Measurements from ENCODE around the gene UNK.
A peak's percentile ranks its signal among the peaks of the same experiment; 100 is the strongest.
"Not testable (repeated sequence)": the region's sequence is repeated elsewhere in the genome, so short reads cannot be mapped to it uniquely, and the experiment has no call there.

The UNK gene

DNA sequence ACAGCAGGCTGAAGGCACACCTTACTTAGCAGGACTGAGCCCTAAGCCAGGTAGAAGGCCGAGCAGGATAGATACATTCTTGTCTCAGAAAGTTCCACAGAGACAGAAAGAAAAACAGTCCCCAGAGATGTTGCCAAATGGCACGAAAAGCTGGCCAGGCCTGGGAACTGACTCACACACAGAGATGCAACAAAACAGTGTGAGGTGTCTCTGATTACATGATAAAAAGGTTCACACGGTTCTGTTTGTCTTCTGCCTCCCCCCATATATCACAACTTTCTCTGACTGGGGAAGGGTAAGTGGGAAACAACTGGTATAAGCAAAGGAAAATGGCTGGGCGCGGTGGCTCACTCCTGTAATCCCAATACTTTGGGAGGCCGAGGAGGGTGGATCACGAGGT, 68.8 kb downstream of the UNK start:
- H3K27ac ChIP-seq (ENCODE audit: low read length) = peak overlapping the region; percentile 40
- no peak overlapping the region for H3K4me3 ChIP-seq (ENCODE audit: low read depth in 1 of 2, low read length in 2 of 2)
- H3K36me3 ChIP-seq (ENCODE audit: control insufficient read depth in 1 of 2, insufficient read depth in 2 of 2, low read length in 2 of 2) = peaks cover 14 to 30% of the 10 kb centered on the region in 2 donors
- no peaks in the 10 kb centered on the region for H3K27me3 ChIP-seq (ENCODE audit: low read depth, low read length)
- peaks cover 0 to 48% of the 10 kb centered on the region in 2 donors for H3K4me1 ChIP-seq (ENCODE audit: control insufficient read depth in 1 of 2, insufficient read depth in 2 of 2, low read length in 2 of 2)
- H3K9me3 ChIP-seq (ENCODE audit: control insufficient read depth in 1 of 2, low read length in 2 of 2) = no peaks in the 10 kb centered on the region

- Histone ChIP-seq H3K27ac (ENCODE audit: low read length) (peak overlapping the region; percentile 99), H3K4me1 (ENCODE audit: control insufficient read depth in 1 of 2, insufficient read depth in 2 of 2, low read length in 2 of 2) (peaks cover 0 to 40% of the 10 kb centered on the region in 2 donors), H3K36me3 (ENCODE audit: control insufficient read depth in 1 of 2, insufficient read depth in 2 of 2, low read length in 2 of 2) (peaks cover 12 to 24% of the 10 kb centered on the region in 2 donors), H3K4me3 (ENCODE audit: low read depth in 1 of 2, low read length in 2 of 2) (peak overlapping the region; percentile 79 to 85), H3K27me3 (ENCODE audit: low read depth, low read length) (no peaks in the 10 kb centered on the region), H3K9me3 (ENCODE audit: control insufficient read depth in 1 of 2, low read length in 2 of 2) (no peaks in the 10 kb centered on the region)
These were observed 69.6 kb downstream of the UNK start for GRCh38 chr17:75854101-75854748.

- peak overlapping the region; percentile 99 for H3K27ac ChIP-seq (ENCODE audit: low read length)
- peaks cover 0 to 33% of the 10 kb centered on the region in 2 donors for H3K4me1 ChIP-seq (ENCODE audit: control insufficient read depth in 1 of 2, insufficient read depth in 2 of 2, low read length in 2 of 2)
- H3K9me3 ChIP-seq (ENCODE audit: control insufficient read depth in 1 of 2, low read length in 2 of 2) = no peaks in the 10 kb centered on the region
- H3K27me3 ChIP-seq (ENCODE audit: low read depth, low read length) = no peaks in the 10 kb centered on the region
- H3K36me3 ChIP-seq (ENCODE audit: control insufficient read depth in 1 of 2, insufficient read depth in 2 of 2, low read length in 2 of 2) = peaks cover 6 to 17% of the 10 kb centered on the region in 2 donors
- peak overlapping the region; percentile 79 to 85 for H3K4me3 ChIP-seq (ENCODE audit: low read depth in 1 of 2, low read length in 2 of 2)
These were observed 70.3 kb downstream of the UNK start for GRCh38 chr17:75854881-75855309.

GRCh38 chr17:75855310-75856061, 70.9 kb downstream of the UNK start, which contains the start of gene WBP2:
TSS of gene WBP2 (minus strand) at chr17:75855335. CDS start at chr17:75855297, 38 bp downstream.
- H3K27me3 ChIP-seq (ENCODE audit: low read depth, low read length) = no peaks in the 10 kb centered on the region
- H3K4me3 ChIP-seq (ENCODE audit: low read depth in 1 of 2, low read length in 2 of 2) = peak within 1 kb of the TSS; percentile 79 to 85
- H3K9me3 ChIP-seq (ENCODE audit: control insufficient read depth in 1 of 2, low read length in 2 of 2) = no peaks in the 10 kb centered on the region
- peaks cover 0 to 29% of the 10 kb centered on the region in 2 donors for H3K4me1 ChIP-seq (ENCODE audit: control insufficient read depth in 1 of 2, insufficient read depth in 2 of 2, low read length in 2 of 2)
- H3K27ac ChIP-seq (ENCODE audit: low read length) = peak within 1 kb of the TSS; percentile 99
- H3K36me3 ChIP-seq (ENCODE audit: control insufficient read depth in 1 of 2, insufficient read depth in 2 of 2, low read length in 2 of 2) = peaks cover 5 to 12% of the 10 kb centered on the region in 2 donors

DNA sequence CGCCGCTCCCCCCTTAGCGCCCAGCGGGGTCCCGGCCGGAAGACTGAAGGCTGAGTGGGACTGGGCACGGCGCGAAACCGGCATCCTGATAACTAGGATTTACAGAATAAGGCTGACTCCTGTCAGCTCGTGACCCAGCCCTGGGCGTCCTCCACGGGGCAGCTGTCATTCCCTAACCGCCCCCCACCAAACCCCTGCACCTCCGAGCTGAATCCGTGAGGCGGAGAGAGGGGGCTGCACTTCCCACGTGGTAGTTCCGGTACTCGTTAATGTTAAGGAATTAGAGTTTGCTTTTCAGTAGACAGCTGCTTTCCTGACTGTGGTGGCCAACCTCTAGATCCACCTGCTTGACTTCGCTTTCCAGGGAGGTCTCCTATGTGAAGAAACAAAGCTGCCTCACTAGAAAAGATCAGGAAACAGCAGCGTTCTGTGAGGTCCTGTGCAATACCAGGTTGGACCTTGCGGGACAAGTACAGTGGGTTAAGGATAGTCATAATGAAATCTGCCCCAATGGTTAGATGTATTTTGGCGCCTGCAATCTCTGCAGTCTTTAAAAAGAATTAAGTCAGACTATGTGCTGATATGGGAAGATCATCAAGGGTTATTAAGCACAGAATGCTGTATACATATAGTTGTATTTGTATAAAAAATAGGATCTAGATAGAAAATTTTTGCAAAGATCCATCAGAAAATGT, 71.6 kb downstream of the UNK start:
- Histone ChIP-seq H3K27ac (ENCODE audit: low read length) (peak overlapping the region; percentile 86), H3K27me3 (ENCODE audit: low read depth, low read length) (no peaks in the 10 kb centered on the region), H3K36me3 (ENCODE audit: control insufficient read depth in 1 of 2, insufficient read depth in 2 of 2, low read length in 2 of 2) (peaks cover 4 to 5% of the 10 kb centered on the region in 2 donors), H3K4me3 (ENCODE audit: low read depth in 1 of 2, low read length in 2 of 2) (peak overlapping the region; percentile 79 to 85), H3K9me3 (ENCODE audit: control insufficient read depth in 1 of 2, low read length in 2 of 2) (no peaks in the 10 kb centered on the region), H3K4me1 (ENCODE audit: control insufficient read depth in 1 of 2, insufficient read depth in 2 of 2, low read length in 2 of 2) (peaks cover 0 to 24% of the 10 kb centered on the region in 2 donors)

DNA sequence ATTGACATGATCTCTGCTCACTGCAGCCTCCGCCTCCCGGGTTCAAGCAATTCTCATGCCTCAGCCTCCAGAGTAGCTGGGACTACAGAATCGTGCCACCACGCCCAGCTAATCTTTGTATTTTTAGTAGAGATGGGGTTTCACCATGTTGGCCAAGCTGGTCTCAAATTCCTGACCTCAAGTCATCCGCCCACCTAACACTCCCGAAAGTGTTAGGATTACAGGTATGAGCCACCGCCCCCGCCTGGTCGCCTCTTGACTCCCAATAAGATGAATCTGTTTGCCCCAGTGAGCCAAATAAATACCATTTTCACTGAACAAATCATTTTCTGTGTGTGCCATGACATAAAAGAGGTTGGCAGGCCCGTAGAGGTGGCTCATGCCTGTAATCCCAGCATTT, 74.8 kb downstream of the UNK start:
- H3K4me3 ChIP-seq (ENCODE audit: low read depth in 1 of 2, low read length in 2 of 2); H3K9me3 ChIP-seq (ENCODE audit: control insufficient read depth in 1 of 2, low read length in 2 of 2); H3K27ac ChIP-seq (ENCODE audit: low read length); H3K27me3 ChIP-seq (ENCODE audit: low read depth, low read length); H3K36me3 ChIP-seq (ENCODE audit: control insufficient read depth in 1 of 2, insufficient read depth in 2 of 2, low read length in 2 of 2): not testable (repeated sequence)
- peaks cover 0 to 13% of the 10 kb centered on the region in 2 donors for H3K4me1 ChIP-seq (ENCODE audit: control insufficient read depth in 1 of 2, insufficient read depth in 2 of 2, low read length in 2 of 2)

GRCh38 chr17:75861927-75862317, 77.3 kb downstream of the UNK start:
- Histone ChIP-seq H3K27me3 (ENCODE audit: low read depth, low read length) (no peaks in the 10 kb centered on the region), H3K9me3 (ENCODE audit: control insufficient read depth in 1 of 2, low read length in 2 of 2) (no peaks in the 10 kb centered on the region), H3K27ac (ENCODE audit: low read length) (peak overlapping the region; percentile 60), H3K36me3 (ENCODE audit: control insufficient read depth in 1 of 2, insufficient read depth in 2 of 2, low read length in 2 of 2) (no peaks in the 10 kb centered on the region), H3K4me1 (ENCODE audit: control insufficient read depth in 1 of 2, insufficient read depth in 2 of 2, low read length in 2 of 2) (peaks cover 0 to 14% of the 10 kb centered on the region in 2 donors), H3K4me3 (ENCODE audit: low read depth in 1 of 2, low read length in 2 of 2) (no peak overlapping the region)

DNA sequence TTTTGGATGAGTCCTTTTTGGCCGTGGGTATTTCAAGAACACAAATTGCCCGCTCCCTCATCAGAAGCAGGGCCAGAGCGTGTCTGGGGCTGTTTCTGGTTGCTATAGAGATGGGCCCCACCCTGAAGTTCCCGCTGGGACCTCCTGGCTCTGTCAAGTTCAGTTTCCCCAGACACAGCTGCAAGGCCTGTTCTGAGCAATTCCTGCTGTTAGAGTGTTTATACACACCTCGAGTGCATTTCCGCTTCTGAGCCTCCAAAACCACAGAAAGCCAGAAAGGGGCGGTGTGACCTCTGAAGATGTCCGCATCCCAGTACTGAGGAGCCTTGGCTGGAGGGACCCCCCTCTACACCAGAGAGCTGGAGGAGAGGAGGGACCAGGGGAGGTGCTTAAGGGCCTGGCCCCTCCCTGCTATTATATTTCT, 79.9 kb downstream of the UNK start:
- peaks cover 4 to 16% of the 10 kb centered on the region in 2 donors for H3K4me1 ChIP-seq (ENCODE audit: control insufficient read depth in 1 of 2, insufficient read depth in 2 of 2, low read length in 2 of 2)
- H3K27me3 ChIP-seq (ENCODE audit: low read depth, low read length) = no peaks in the 10 kb centered on the region
- H3K9me3 ChIP-seq (ENCODE audit: control insufficient read depth in 1 of 2, low read length in 2 of 2) = no peaks in the 10 kb centered on the region
- H3K27ac ChIP-seq (ENCODE audit: low read length) = peak overlapping the region; percentile 61
- no peaks in the 10 kb centered on the region for H3K36me3 ChIP-seq (ENCODE audit: control insufficient read depth in 1 of 2, insufficient read depth in 2 of 2, low read length in 2 of 2)
- no peak overlapping the region for H3K4me3 ChIP-seq (ENCODE audit: low read depth in 1 of 2, low read length in 2 of 2)

DNA sequence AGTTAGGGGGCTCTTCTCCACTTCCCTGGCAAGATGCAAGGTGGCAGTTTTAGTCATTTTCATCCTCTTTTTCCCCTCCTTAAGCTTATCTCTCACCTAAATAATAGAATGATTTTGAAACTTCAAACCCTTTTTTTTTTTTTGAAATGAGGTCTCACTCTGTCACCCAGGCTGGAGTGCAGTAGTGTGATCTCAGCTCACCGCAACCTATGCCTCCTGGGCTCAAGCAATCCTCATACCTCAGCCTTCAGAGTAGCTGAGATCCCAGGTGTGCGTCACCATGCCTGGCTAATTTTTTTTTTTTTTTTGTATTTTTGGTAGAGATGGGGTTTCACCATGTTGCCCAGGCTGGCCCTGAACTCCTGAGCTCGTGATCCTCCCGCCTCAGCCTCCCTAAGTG, 80.3 kb downstream of the UNK start:
- H3K9me3 ChIP-seq (ENCODE audit: control insufficient read depth in 1 of 2, low read length in 2 of 2); H3K36me3 ChIP-seq (ENCODE audit: control insufficient read depth in 1 of 2, insufficient read depth in 2 of 2, low read length in 2 of 2); H3K4me3 ChIP-seq (ENCODE audit: low read depth in 1 of 2, low read length in 2 of 2); H3K27me3 ChIP-seq (ENCODE audit: low read depth, low read length): not testable (repeated sequence)
- H3K4me1 ChIP-seq (ENCODE audit: control insufficient read depth in 1 of 2, insufficient read depth in 2 of 2, low read length in 2 of 2) = peaks cover 9 to 20% of the 10 kb centered on the region in 2 donors
- peak overlapping the region; percentile 61 for H3K27ac ChIP-seq (ENCODE audit: low read length)

DNA sequence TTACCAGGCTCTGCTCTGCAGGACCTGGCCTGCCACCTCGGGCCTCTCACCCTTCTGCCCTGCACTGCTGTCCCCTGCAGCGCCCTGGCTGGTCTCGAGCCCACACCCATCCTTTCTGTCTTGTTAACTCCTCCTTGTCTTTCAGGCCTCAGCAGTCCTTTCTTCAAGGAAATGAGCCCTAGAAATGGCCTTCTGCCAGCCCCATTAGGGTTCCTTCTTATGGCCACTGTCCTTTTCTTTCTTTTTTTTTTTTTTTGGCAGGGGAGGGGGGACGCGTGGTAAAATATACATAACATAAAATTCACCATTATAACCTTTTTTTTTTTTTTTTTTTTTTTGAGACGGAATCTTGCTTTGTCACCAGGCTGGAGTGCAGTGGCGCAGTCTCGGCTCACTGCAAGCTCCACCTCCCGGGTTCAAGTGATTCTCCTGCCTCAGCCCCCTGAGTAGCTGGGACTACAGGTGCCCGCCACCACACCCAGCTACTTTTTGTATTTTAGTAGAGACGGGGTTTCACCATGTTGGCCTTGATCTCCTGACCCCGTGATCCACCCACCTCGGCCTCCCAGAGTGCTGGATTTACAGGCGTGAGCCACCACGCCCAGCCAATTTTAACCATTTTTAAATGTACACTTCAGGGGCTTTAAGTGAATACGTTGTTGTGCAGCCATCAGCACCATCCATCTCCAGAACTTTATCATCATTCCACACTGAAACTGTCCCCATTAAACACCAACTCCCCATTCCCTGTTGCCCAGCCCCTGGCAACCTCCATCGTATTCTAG, 81.0 kb downstream of the UNK start:
- not testable (repeated sequence) for H3K27me3 ChIP-seq (ENCODE audit: low read depth, low read length); H3K36me3 ChIP-seq (ENCODE audit: control insufficient read depth in 1 of 2, insufficient read depth in 2 of 2, low read length in 2 of 2); H3K27ac ChIP-seq (ENCODE audit: low read length); H3K4me3 ChIP-seq (ENCODE audit: low read depth in 1 of 2, low read length in 2 of 2); H3K9me3 ChIP-seq (ENCODE audit: control insufficient read depth in 1 of 2, low read length in 2 of 2)
- H3K4me1 ChIP-seq (ENCODE audit: control insufficient read depth in 1 of 2, insufficient read depth in 2 of 2, low read length in 2 of 2) = peaks cover 10 to 25% of the 10 kb centered on the region in 2 donors
